Endodermal cell (in vitro differentiated cells): ENCODE measurements around the gene ASPHD2. TPM values are rescaled to one million over a fixed set of nuclear protein-coding genes. Genes with fewer than 3 reads are reported as not detected.
A peak's percentile ranks its signal among the peaks of the same experiment; 100 is the strongest.

Experiments
- DNase-seq: peaks from one replicate; pipeline ENCODE4 v3.0.0-alpha.2; 2017
- H3K27ac ChIP-seq: 2 replicates; pipeline ENCODE4 v1.5.1; 2013; ENCODE audit warnings: mild to moderate bottlenecking, low read depth, low read length, moderate library complexity
- H3K27me3 ChIP-seq: 2 replicates; pipeline ENCODE4 v1.6.1; 2013; ENCODE audit warnings: mild to moderate bottlenecking, low read length, moderate library complexity; ENCODE audit not compliant: insufficient read depth, control insufficient read depth, poor library complexity, severe bottlenecking
- H3K36me3 ChIP-seq: 2 replicates; pipeline ENCODE4 v1.7.0; 2013; ENCODE audit warnings: mild to moderate bottlenecking, low read length, moderate library complexity; ENCODE audit not compliant: control insufficient read depth, insufficient read depth
- H3K4me1 ChIP-seq: one replicate; pipeline ENCODE4 v1.7.0; 2013; ENCODE audit warnings: low read length; ENCODE audit not compliant: control insufficient read depth, insufficient read depth
- H3K4me3 ChIP-seq: 2 replicates; pipeline ENCODE4 v1.5.1; 2013; ENCODE audit warnings: mild to moderate bottlenecking, low read length, moderate library complexity
- H3K9ac ChIP-seq: 2 replicates; pipeline ENCODE4 v1.6.1; 2013; ENCODE audit warnings: mild to moderate bottlenecking, low read length, moderate library complexity; ENCODE audit not compliant: poor library complexity, severe bottlenecking; ENCODE audit errors: extremely low read depth
- H3K9me3 ChIP-seq: 2 replicates; pipeline ENCODE4 v1.6.1; 2013; ENCODE audit warnings: mild to moderate bottlenecking, low read length, moderate library complexity; ENCODE audit not compliant: control insufficient read depth
- H3K27ac Mint-ChIP-seq: 2 replicates; pipeline ENCODE4 v1.8.0; 2020; ENCODE audit warnings: mixed read lengths
- H3K27me3 Mint-ChIP-seq: 2 replicates; pipeline ENCODE4 v1.8.0; 2021; ENCODE audit warnings: mild to moderate bottlenecking, mixed read lengths; ENCODE audit not compliant: insufficient read depth
- H3K36me3 Mint-ChIP-seq: 2 replicates; pipeline ENCODE4 v1.8.0; 2020; ENCODE audit warnings: low read depth, mixed read lengths
- H3K4me1 Mint-ChIP-seq: 2 replicates; pipeline ENCODE4 v1.8.0; 2020; ENCODE audit warnings: mixed read lengths
- H3K4me3 Mint-ChIP-seq: 2 replicates; pipeline ENCODE4 v1.8.0; 2020; ENCODE audit warnings: mild to moderate bottlenecking, moderate library complexity, mixed read lengths
- H3K9me3 Mint-ChIP-seq: 2 replicates; pipeline ENCODE4 v1.8.0; 2020; ENCODE audit warnings: mild to moderate bottlenecking, mixed read lengths
- CTCF ChIP-seq: fragments of 200-600 bp; sonication (generic); conservative IDR thresholded peaks from 2 replicates; pipeline ENCODE4 v1.5.0; 2021; ENCODE audit warnings: antibody characterized with exemption, mild to moderate bottlenecking
- WGBS, 2 experiments: methylation state at CpG; one replicate each; pipeline versions ENCODE4 v1.1.5 to v1.1.7; 2013; ENCODE audit warnings: missing lambda C conversion rate in 2 of 2, mixed read lengths in 1 of 2; ENCODE audit not compliant: insufficient coverage in 1 of 2, insufficient read length in 1 of 2; 5-methylcytosine and 5-hydroxymethylcytosine counted together
- total RNA-seq, 2 donors: library from RNA; stranded (reverse); fragmentation: NEBNext Ultra II Directional in 1 of 2; extraction: Animal tissue kit (Norgen Biotek cat#: 25700) in 1 of 2; gene quantifications; 2 replicates in 1 of 2; 3 replicates in 1 of 2; pipeline ENCODE4 v1.2.1, GENCODE V29; 2021

The ASPHD2 gene
- total RNA-seq, 2 donors from 2014 or later, result 6.0 to 7.3 TPM

GRCh38 chr22:26447584-26448329 is 18.7 kb downstream of the ASPHD2 start:
- no peak for DNase-seq
- H3K4me1 ChIP-seq, result no peaks in the 10 kb centered on the region
- Mint-ChIP-seq H3K4me1 (peaks cover 12% of the 10 kb centered on the region), H3K36me3 (peaks cover 20% of the 10 kb centered on the region), H3K27me3 (no peaks in the 10 kb centered on the region), H3K4me3 (no peak overlapping the region), H3K9me3 (no peaks in the 10 kb centered on the region), H3K27ac (peak overlapping the region; percentile 22)
- H3K4me3 ChIP-seq, result no peak overlapping the region
- TF ChIP-seq CTCF, result no peak
- no peaks in the 10 kb centered on the region for H3K9me3 ChIP-seq
- no peak overlapping the region for H3K9ac ChIP-seq
- H3K27me3 ChIP-seq, result no peaks in the 10 kb centered on the region
- H3K27ac ChIP-seq, result no peak overlapping the region
- no peaks in the 10 kb centered on the region for H3K36me3 ChIP-seq
- WGBS, 2 experiments, result 82 to 88% methylated on average over 11 to 15 of the region's 15 CpGs

GRCh38 chr22:26448334-26448733 is 19.3 kb downstream of the ASPHD2 start:
- no peaks in the 10 kb centered on the region for H3K4me1 ChIP-seq
- Mint-ChIP-seq H3K27ac (peak overlapping the region; percentile 22), H3K4me1 (peaks cover 12% of the 10 kb centered on the region), H3K9me3 (no peaks in the 10 kb centered on the region), H3K4me3 (no peak overlapping the region), H3K27me3 (no peaks in the 10 kb centered on the region), H3K36me3 (peaks cover 25% of the 10 kb centered on the region)
- H3K27ac ChIP-seq, result no peak overlapping the region
- WGBS, 2 experiments, result 92 to 94% methylated on average over 2 to 5 of the region's 5 CpGs
- no peaks in the 10 kb centered on the region for H3K27me3 ChIP-seq
- no peak for DNase-seq
- peaks cover 3% of the 10 kb centered on the region for H3K36me3 ChIP-seq
- H3K9ac ChIP-seq, result no peak overlapping the region
- TF ChIP-seq CTCF, result no peak
- H3K9me3 ChIP-seq, result no peaks in the 10 kb centered on the region
- no peak overlapping the region for H3K4me3 ChIP-seq

DNA sequence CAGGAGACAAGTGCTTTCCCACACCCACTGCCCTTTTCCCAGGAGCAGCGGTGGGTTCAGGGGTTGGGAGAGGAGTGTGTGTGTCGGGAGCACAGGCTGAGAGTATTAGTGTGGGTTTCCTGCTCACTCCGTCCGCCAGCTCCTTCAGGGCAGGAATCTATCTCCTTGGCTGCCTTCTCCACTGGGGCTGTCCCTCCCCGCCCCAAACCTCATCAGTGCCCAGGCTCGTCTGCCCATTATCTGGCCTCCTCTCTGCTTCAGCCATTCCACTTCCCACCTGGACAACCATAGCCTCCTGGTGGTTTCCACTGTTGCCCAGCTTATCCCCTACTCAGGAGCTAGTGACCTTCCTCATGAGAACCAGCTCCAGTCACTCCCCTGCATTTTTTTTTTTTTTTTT is 19.9 kb downstream of the ASPHD2 start:
- no peaks in the 10 kb centered on the region for H3K9me3 Mint-ChIP-seq
- H3K27ac Mint-ChIP-seq, result peak overlapping the region; percentile 17
- Histone ChIP-seq H3K4me1 (no peaks in the 10 kb centered on the region), H3K4me3 (no peak overlapping the region), H3K36me3 (peaks cover 8% of the 10 kb centered on the region), H3K27ac (no peak overlapping the region), H3K9ac (no peak overlapping the region), H3K27me3 (no peaks in the 10 kb centered on the region), H3K9me3 (no peaks in the 10 kb centered on the region)
- TF ChIP-seq CTCF, result no peak
- no peak overlapping the region for H3K4me3 Mint-ChIP-seq
- no peaks in the 10 kb centered on the region for H3K27me3 Mint-ChIP-seq
- H3K4me1 Mint-ChIP-seq, result peaks cover 12% of the 10 kb centered on the region
- 93 to 100% methylated on average over 3 to 6 of the region's 6 CpGs for WGBS, 2 experiments
- H3K36me3 Mint-ChIP-seq, result peaks cover 29% of the 10 kb centered on the region
- DNase-seq, result no peak
